Stomach (tissue), 4 donors: ENCODE data around the gene WDR72.

Experiments used
- EP300 ChIP-seq: sonication (generic); formaldehyde crosslinking; IDR thresholded peaks from one replicate; pipeline ENCODE4 v1.6.1; 2017; ENCODE audit warnings: antibody characterized with exemption
- POLR2A ChIP-seq, 4 donors: fragments of 450-650 bp; IDR thresholded peaks; one replicate each; pipeline ENCODE4 v1.6.1; 2016; ENCODE audit warnings: antibody characterized with exemption in 4 of 4, control low read depth in 2 of 4, mild to moderate bottlenecking in 1 of 4, moderate library complexity in 1 of 4
- POLR2AphosphoS5 ChIP-seq, 3 donors: sonication (generic); formaldehyde crosslinking; IDR thresholded peaks; one replicate each; pipeline ENCODE4 v1.6.1; 2016; ENCODE audit warnings: antibody characterized with exemption in 3 of 3
- TF ChIP-seq, protein P1 (sequence below), 7 experiments: fragments of 450-650 bp in 4 of 7; fragments of 200-600 bp in 3 of 7; sonication (generic) in 3 of 7; IDR thresholded peaks; one replicate each; pipeline ENCODE4 v1.5.1; 2016 to 2019; ENCODE audit warnings: antibody characterized with exemption in 7 of 7, control low read depth in 2 of 7, mild to moderate bottlenecking in 1 of 7

DNA sequence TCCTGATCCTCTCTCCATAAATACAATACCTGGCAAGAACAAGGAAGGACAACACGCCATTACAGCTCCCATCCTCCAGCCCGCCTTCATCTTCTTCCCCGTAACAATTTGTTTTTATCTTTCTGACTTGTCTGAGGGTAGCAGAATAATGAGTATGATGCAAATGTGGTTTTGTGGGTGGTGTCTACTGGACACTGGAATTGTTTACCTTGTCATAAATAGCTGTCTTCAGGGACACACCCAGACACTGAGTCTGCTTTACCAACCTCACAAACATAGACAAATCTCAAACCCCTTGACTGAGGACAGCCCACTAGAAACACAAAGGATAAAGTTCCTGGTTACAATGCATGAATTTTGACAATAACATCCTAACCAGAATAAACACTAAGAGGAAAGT, 13.4 kb downstream of the WDR72 start:
- TF ChIP-seq POLR2AphosphoS5 (IDR thresholded peaks at IDR 0.05), result no peak
- TF ChIP-seq, protein P1, sequence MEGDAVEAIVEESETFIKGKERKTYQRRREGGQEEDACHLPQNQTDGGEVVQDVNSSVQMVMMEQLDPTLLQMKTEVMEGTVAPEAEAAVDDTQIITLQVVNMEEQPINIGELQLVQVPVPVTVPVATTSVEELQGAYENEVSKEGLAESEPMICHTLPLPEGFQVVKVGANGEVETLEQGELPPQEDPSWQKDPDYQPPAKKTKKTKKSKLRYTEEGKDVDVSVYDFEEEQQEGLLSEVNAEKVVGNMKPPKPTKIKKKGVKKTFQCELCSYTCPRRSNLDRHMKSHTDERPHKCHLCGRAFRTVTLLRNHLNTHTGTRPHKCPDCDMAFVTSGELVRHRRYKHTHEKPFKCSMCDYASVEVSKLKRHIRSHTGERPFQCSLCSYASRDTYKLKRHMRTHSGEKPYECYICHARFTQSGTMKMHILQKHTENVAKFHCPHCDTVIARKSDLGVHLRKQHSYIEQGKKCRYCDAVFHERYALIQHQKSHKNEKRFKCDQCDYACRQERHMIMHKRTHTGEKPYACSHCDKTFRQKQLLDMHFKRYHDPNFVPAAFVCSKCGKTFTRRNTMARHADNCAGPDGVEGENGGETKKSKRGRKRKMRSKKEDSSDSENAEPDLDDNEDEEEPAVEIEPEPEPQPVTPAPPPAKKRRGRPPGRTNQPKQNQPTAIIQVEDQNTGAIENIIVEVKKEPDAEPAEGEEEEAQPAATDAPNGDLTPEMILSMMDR (IDR thresholded peaks at IDR 0.05), result no peak
- no peak for TF ChIP-seq POLR2A (IDR thresholded peaks at IDR 0.05)
- no peak for TF ChIP-seq EP300
